22Rv1 (cell line): ENCODE data around the gene FIGLA.

ENCODE experiments used
- CTCF ChIP-seq: fragments of 450-650 bp; IDR thresholded peaks from 2 replicates; pipeline ENCODE4 v1.5.1; 2017; ENCODE audit warnings: mild to moderate bottlenecking
- ZFX ChIP-seq: fragments of 450-650 bp; IDR thresholded peaks from 2 replicates; pipeline ENCODE4 v1.6.1; 2017; ENCODE audit warnings: antibody characterized with exemption, borderline replicate concordance

GRCh38 chr2:70750320-70750719 lies 40.1 kb downstream of the FIGLA start:
- TF ChIP-seq CTCF (no peak), ZFX (no peak)
